HL-60 (cell line): ENCODE results near the gene NT5E.

Experiments used
- DNase-seq, 2 experiments: peaks; one replicate each; pipeline ENCODE4 v3.0.0-alpha.2; 2010 to 2020; ENCODE audit warnings: low read depth in 1 of 2, low spot score in 1 of 2
- H3K27ac ChIP-seq: fragments of 250-450 bp; sonication (Bioruptor Pico); replicated peaks from 2 replicates; pipeline ENCODE4 v1.5.1; 2020; ENCODE audit warnings: mild to moderate bottlenecking, moderate library complexity
- H3K27me3 ChIP-seq: fragments of 250-450 bp; sonication (Bioruptor Pico); 2 replicates; pipeline ENCODE4 v1.5.1; 2021; ENCODE audit warnings: mild to moderate bottlenecking, moderate library complexity; ENCODE audit not compliant: insufficient read depth, poor library complexity, severe bottlenecking
- H3K4me3 ChIP-seq: replicated peaks from 2 replicates; pipeline ENCODE4 v1.5.1; 2011; ENCODE audit warnings: mild to moderate bottlenecking, control low read depth, low read length; ENCODE audit not compliant: insufficient read depth
- CTCF ChIP-seq: IDR thresholded peaks from one replicate; pipeline ENCODE4 v1.5.1; 2011; ENCODE audit warnings: low read length, control low read depth, inconsistent platforms; ENCODE audit not compliant: insufficient read depth
- GABPA ChIP-seq: IDR thresholded peaks from 2 replicates; pipeline ENCODE4 v1.6.1; 2012; ENCODE audit warnings: low read depth
- POLR2AphosphoS5 ChIP-seq: IDR thresholded peaks from 2 replicates; pipeline ENCODE4 v1.6.1; 2012; ENCODE audit warnings: low read depth
- REST ChIP-seq: IDR thresholded peaks from 2 replicates; pipeline ENCODE4 v1.6.1; 2012; ENCODE audit warnings: low read depth; ENCODE audit not compliant: insufficient replicate concordance
- SPI1 ChIP-seq: IDR thresholded peaks from 2 replicates; pipeline ENCODE4 v1.6.1; 2012; ENCODE audit warnings: low read depth, mild to moderate bottlenecking, borderline replicate concordance

NT5E gene

GRCh38 chr6:85405853-85406198 is 44.1 kb upstream of the NT5E start:
- TF ChIP-seq POLR2AphosphoS5, result no peak
- TF ChIP-seq GABPA, result no peak
- no peak for TF ChIP-seq SPI1
- TF ChIP-seq REST, result no peak
- TF ChIP-seq CTCF, result no peak
- Histone ChIP-seq H3K4me3 (no peak overlapping the region), H3K27ac (no peak overlapping the region), H3K27me3 (no peaks in the 10 kb centered on the region)
- no peak for DNase-seq

- no peak overlapping the region for H3K27ac ChIP-seq
- TF ChIP-seq REST (no peak), CTCF (no peak), GABPA (no peak), SPI1 (no peak), POLR2AphosphoS5 (no peak)
- H3K27me3 ChIP-seq, result no peaks in the 10 kb centered on the region
- H3K4me3 ChIP-seq, result no peak overlapping the region
- no peak for DNase-seq
Measured at GRCh38 chr6:85406641-85407075, 43.2 kb upstream of the NT5E start.

GRCh38 chr6:85408039-85408438 is 41.8 kb upstream of the NT5E start:
- no peak for DNase-seq
- H3K27me3 ChIP-seq, result no peaks in the 10 kb centered on the region
- TF ChIP-seq CTCF (no peak), POLR2AphosphoS5 (no peak), GABPA (no peak), SPI1 (no peak), REST (no peak)

More at GRCh38 chr6:85408039-85408438, 41.8 kb upstream of the NT5E start:
- H3K27ac ChIP-seq, result no peak overlapping the region
- no peak overlapping the region for H3K4me3 ChIP-seq
